ENCODE measurements around the gene EARS2.

The EARS2 gene

DNA sequence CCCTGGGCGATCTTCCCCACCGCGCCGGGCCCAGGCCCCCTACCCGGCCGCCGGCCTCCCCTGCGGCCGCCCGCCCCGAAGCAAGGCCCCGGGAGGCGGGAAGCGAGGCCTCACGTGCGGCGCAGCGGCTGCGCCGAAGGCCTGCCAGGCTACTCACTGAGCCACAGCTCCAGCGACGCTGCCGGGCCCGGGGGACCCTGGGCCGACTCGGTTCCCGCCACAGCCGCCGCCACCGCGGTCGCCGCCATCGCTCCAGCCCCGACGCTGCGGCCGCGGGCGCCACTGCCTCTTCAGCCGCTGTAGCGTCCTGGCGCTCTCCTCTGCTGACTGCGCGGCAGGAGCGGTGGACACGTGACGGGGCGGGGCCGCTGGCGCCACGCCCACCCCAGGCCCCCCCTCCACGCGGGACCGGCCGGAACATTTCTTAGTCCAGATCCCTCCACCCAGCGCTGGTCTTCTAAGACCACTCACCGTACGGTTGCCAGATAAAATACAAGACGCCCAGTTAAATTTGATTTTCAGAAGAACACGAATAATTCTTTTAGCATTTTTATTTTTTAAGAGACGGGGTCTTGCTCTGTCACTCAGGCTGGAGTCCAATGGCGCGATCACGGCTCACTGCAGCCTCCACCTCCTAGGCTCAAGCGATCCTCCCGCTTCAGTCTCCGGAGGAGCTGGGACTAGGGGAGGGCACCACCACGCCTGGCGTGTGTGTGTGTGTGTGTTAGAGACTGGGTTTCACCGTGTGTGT lies 46.8 kb downstream of the EARS2 start, which contains the start of gene GGA2:
GGA2 (minus strand) TSS at position 331 of the 751 bp plus-strand sequence; CDS start at position 248, 83 bp downstream.
- Mint-ChIP-seq H3K4me1 (ENCODE audit: low read depth) (peaks cover 53% of the 10 kb centered on the region), H3K4me3 (peak within 1 kb of the TSS; percentile 81), H3K9me3 (no peaks in the 10 kb centered on the region), H3K27ac (peak within 1 kb of the TSS; percentile 92), H3K27me3 (no peaks in the 10 kb centered on the region), H3K36me3 (ENCODE audit: low read depth) (peaks cover 55% of the 10 kb centered on the region)
- peak; percentile 89 for DNase-seq

DNA sequence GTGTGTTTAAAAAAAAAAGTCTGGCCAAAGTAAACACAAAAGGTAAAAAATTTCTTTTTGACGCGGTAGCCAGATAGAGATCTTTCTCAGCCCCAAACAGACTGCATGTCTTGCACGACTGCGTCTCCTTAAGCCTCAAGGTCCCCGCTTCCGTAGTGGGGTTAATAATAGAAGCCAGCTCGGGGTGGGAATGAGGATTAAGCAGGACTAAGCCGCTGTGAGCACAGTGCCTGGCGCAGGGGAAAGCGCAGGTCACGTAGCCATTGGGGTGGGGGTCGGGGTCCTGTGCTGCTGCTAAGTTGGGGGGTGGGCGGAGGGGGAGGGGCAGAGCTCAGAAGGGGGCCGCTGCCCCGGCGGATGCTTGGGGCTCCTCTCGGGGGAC lies 47.4 kb downstream of the EARS2 start:
- H3K9me3 Mint-ChIP-seq = no peaks in the 10 kb centered on the region

DNA sequence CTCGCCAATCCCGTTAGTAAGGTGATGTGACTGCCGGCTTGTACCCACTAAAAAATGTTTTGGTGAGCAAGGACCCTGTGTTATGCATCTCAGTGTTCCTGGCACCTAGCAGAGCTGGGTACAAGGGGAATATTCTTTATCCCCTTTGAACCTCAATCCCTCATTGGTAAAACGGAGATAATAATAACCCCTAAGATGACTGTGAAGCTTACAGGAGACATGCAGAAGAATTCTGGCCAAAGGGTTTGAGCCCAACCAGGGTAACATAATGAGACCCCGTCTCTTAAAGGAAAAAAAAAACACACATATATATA lies 47.8 kb downstream of the EARS2 start:
- peak overlapping the region; percentile 81 for H3K4me3 Mint-ChIP-seq
- H3K9me3 Mint-ChIP-seq = no peaks in the 10 kb centered on the region
- H3K4me1 Mint-ChIP-seq (ENCODE audit: low read depth) = peaks cover 53% of the 10 kb centered on the region

More for the DNA sequence above, 47.4 kb downstream of the EARS2 start:
- Mint-ChIP-seq H3K4me3 (peak overlapping the region; percentile 81), H3K36me3 (ENCODE audit: low read depth) (peaks cover 52% of the 10 kb centered on the region), H3K27me3 (no peaks in the 10 kb centered on the region), H3K27ac (peak overlapping the region; percentile 86), H3K4me1 (ENCODE audit: low read depth) (peaks cover 53% of the 10 kb centered on the region)
- peak; percentile 64 for DNase-seq

DNA sequence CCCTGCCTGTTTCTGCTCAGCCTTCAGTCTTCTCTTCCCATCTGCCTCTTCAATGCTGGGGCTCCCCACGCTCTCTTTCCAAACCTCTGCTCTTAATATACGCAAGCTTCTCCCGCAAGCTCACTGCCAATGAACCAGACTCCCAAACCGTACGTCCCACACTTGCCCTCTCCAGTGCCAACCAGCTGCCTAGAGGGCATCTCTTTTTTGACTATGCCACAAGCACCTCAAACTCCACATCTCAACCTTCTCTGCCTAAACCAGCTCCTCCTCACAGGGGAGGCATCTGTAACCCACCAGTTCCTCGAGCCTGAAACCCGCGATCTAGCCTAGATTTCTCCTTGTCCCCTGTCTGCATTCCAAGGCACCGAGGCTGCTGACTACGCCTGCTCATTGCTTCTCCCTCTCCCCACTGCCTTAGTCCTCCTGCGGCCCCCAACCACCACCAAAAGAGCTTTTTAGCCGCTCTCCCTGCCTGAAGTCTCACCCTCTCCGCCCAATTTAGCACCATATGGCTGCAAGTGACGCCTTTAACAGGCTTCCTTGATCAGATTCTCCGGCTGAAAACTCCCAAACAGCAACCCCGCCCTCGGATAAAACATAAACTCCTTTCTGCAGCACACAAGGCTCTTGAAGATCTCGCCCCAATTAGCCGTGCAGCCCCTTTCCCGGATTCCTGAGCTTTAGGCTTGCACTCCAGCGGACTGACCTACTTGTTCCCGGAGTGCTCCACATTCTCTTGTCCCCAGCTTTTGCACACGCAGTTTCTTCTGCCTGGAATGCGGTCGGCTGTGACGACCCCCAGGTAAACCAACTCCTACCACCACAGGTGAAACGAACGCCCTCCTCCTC lies 48.3 kb downstream of the EARS2 start:
- Mint-ChIP-seq H3K4me1 (ENCODE audit: low read depth) (peaks cover 55% of the 10 kb centered on the region), H3K27ac (peak overlapping the region; percentile 86), H3K36me3 (ENCODE audit: low read depth) (peaks cover 47% of the 10 kb centered on the region), H3K27me3 (no peaks in the 10 kb centered on the region), H3K4me3 (peak overlapping the region; percentile 81), H3K9me3 (no peaks in the 10 kb centered on the region)
- DNase-seq = peak; percentile 32

More for the DNA sequence above, 47.8 kb downstream of the EARS2 start:
- Mint-ChIP-seq H3K27ac (peak overlapping the region; percentile 86), H3K36me3 (ENCODE audit: low read depth) (peaks cover 49% of the 10 kb centered on the region), H3K27me3 (no peaks in the 10 kb centered on the region)
- DNase-seq = no peak

DNA sequence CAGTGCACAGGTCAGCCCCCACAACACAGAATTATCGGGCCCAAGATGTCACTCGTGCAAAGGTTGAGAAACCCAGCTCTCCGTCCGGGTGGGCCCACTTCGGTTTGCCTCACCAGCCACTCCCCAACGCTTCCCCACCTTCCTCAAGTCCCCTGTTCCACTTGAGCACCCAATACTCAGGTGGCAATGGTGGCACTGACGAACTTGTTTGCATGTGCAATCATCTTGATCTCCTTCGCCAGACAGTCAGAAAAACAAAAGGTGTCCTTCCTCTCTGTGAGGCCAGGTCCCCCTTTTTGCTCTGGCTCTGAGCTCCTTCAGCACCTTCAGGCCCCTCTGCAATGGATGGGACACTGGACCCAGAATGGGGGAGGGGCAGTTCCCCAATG lies 50.5 kb downstream of the EARS2 start:
- Mint-ChIP-seq H3K4me1 (ENCODE audit: low read depth) (peaks cover 74% of the 10 kb centered on the region), H3K4me3 (no peak overlapping the region), H3K27ac (no peak overlapping the region), H3K36me3 (ENCODE audit: low read depth) (peaks cover 59% of the 10 kb centered on the region), H3K9me3 (no peaks in the 10 kb centered on the region), H3K27me3 (no peaks in the 10 kb centered on the region)
- DNase-seq = no peak

DNA sequence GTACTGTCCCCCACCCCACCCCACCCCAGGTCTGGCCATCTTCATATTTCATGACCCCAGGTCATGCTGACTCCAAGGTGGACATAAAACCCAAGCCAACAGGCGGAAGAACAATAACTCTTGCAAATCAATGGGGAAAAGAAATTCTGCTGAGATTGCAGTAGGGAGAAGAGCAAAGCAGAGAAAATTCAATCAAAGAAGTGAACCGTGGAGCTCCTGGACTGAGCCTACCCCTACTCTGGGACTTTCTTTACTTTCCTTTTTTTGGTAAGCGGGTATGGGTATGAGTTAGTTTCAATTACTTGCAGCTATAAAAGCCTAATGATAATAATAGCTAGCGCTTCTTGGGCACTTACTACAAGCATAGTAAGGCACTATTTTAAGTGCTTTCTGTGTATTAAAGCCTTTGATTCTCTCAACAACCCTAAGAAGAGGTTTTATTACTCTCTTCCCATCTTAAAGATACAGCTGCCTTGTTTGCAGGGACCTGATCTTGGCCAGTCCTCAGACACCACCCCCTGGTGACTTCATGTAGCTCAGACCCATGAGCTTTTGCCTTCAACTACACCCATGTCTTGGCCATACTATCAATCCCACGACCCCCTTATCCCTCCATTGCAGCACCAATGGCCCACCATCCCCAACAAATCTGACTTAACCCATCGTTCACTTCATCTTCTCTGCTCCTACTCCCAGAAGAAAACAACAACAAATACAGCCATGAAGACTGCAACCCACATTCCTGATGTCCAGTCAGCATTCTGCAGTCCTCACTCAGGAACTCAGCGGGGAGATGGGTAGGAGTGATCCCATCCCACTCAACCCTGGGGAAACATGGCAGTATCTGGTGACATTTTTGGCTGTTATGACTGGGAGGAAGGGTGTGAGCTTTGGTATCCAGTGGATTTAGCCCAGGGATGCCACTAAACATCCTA lies 51.2 kb downstream of the EARS2 start:
- Mint-ChIP-seq H3K9me3 (no peaks in the 10 kb centered on the region), H3K27ac (peak overlapping the region; percentile 61), H3K4me3 (no peak overlapping the region), H3K36me3 (ENCODE audit: low read depth) (peaks cover 65% of the 10 kb centered on the region), H3K27me3 (no peaks in the 10 kb centered on the region), H3K4me1 (ENCODE audit: low read depth) (peaks cover 77% of the 10 kb centered on the region)
- no peak for DNase-seq

DNA sequence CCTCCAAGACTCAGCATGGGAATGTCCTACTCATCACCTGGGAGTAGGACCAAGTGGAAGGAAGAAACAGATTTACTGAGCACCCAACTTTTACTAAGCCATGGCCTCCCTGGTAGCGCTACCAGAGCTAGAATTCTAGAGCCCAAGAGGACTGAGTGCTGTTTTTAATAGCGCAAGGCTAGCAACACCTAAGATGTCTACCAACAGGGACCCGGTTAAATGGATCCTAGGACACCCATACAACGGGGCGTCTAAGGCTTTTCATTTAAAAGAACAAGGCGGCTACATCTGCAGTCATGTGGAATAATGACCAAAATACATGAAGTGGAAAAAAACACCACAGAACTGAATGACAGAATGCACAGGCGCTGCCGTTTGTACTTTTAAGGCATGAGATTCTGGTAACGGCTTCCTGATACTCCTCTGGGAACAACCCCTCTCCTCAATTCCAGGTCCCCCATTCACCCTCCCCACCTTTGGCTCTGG lies 51.9 kb downstream of the EARS2 start:
- Mint-ChIP-seq H3K4me1 (ENCODE audit: low read depth) (peaks cover 80% of the 10 kb centered on the region), H3K36me3 (ENCODE audit: low read depth) (peaks cover 72% of the 10 kb centered on the region), H3K4me3 (peak overlapping the region; percentile 55), H3K27me3 (no peaks in the 10 kb centered on the region), H3K27ac (peak overlapping the region; percentile 88), H3K9me3 (no peaks in the 10 kb centered on the region)
- DNase-seq = no peak

DNA sequence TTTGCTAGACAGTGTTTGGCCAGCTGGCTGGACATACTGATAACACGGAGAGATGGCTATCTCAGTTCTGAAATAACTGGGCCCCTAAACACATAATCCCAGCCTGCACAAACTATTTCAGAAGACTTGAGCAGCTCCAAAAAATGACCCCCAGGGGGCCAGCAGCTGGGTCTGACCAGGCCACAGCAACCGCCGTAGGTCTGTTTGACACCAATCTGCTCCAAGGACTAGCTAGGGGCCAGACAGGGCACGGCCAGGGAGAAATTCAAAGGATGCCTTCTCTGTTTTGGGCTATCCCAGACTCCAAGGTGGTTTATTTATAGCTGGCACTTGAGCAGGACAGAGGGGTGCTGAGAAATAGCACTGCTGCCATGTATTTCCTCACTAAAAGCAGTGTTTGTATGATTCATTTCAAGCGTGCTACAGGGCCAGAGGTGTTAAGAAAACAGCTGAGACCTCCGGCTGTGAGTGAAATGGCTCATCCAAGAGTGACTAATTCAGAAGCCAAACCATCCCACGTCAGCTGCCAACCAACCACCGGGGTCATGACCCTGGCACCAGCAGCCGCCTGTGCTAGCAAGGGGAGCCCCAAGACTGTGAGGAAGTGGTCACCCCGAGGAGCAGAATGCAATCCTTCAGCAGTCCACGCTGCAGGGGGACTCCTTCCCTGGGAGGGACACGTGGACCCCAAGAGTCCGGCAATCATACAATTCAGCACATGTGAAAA lies 52.5 kb downstream of the EARS2 start:
- peak overlapping the region; percentile 88 for H3K27ac Mint-ChIP-seq
- peak; percentile 79 for DNase-seq
- no peaks in the 10 kb centered on the region for H3K9me3 Mint-ChIP-seq
- H3K27me3 Mint-ChIP-seq = no peaks in the 10 kb centered on the region
- H3K4me1 Mint-ChIP-seq (ENCODE audit: low read depth) = peaks cover 86% of the 10 kb centered on the region
- H3K4me3 Mint-ChIP-seq = peak overlapping the region; percentile 55
- H3K36me3 Mint-ChIP-seq (ENCODE audit: low read depth) = peaks cover 74% of the 10 kb centered on the region

DNA sequence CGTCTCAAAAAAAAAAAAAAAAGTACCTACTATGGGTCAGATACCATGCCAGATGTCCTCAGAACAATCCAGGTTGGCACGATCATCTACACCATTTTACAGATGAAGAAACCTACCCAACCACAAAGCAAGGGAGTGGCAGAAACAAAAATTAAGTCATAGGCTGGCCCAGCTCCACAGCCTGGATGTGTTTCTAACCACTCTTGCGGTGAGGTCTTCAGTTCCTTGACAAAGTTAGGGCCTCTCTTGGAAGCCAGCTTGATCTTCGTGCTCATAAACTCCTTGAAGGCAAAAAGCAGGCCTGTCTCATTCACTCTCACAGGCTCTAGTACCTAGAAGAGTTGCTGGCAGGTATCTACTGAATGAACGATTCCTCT lies 53.1 kb downstream of the EARS2 start:
- peak overlapping the region; percentile 24 for H3K4me3 Mint-ChIP-seq
- no peak for DNase-seq
- H3K27ac Mint-ChIP-seq = peak overlapping the region; percentile 88
- H3K4me1 Mint-ChIP-seq (ENCODE audit: low read depth) = peaks cover 85% of the 10 kb centered on the region
- no peaks in the 10 kb centered on the region for H3K27me3 Mint-ChIP-seq
- peaks cover 69% of the 10 kb centered on the region for H3K36me3 Mint-ChIP-seq (ENCODE audit: low read depth)
- no peaks in the 10 kb centered on the region for H3K9me3 Mint-ChIP-seq

DNA sequence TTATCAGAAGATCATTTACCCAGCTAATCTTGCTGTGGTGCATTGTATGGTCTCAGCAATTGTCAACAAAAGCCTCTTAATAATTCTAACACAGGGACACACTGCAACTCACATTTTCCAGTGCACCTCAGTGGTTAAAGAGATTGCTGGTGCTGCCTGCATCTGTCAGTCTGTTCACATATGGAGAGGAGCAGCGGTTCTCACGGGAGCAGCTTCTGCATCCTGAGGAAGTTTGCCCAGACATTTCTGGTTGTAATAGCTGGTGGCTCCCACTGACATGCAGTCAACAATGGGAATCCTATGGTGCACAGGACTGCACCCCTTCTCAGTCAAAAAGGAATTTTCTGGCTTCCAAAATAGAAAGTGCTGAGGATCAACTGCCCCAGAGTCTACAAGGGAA lies 54.7 kb downstream of the EARS2 start:
- Mint-ChIP-seq H3K27ac (peak overlapping the region; percentile 22), H3K4me1 (ENCODE audit: low read depth) (peaks cover 87% of the 10 kb centered on the region), H3K9me3 (no peaks in the 10 kb centered on the region), H3K4me3 (no peak overlapping the region), H3K36me3 (ENCODE audit: low read depth) (peaks cover 58% of the 10 kb centered on the region), H3K27me3 (no peaks in the 10 kb centered on the region)
- no peak for DNase-seq

DNA sequence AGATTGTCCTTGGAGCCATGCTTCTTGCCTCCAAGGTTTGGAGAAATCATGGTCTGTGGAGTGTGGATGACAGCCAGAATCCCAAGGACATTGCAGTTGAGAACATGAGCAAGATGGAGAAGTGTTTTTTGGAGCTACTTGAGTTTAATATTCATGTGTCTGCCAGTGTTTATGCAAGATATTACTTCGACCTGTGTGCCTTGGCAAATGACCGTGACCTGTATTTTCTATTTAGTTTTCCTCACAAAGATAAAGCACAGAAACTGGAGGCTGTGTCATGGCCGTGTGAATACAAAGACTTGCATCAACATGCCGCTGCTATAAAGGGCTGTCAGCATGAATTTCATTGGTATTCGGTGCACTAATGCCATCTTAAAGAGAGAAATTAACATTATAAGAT lies 55.9 kb downstream of the EARS2 start:
- Mint-ChIP-seq H3K4me3 (no peak overlapping the region), H3K9me3 (no peaks in the 10 kb centered on the region), H3K4me1 (ENCODE audit: low read depth) (peaks cover 84% of the 10 kb centered on the region), H3K36me3 (ENCODE audit: low read depth) (peaks cover 59% of the 10 kb centered on the region), H3K27me3 (no peaks in the 10 kb centered on the region), H3K27ac (no peak overlapping the region)
- DNase-seq = no peak

DNA sequence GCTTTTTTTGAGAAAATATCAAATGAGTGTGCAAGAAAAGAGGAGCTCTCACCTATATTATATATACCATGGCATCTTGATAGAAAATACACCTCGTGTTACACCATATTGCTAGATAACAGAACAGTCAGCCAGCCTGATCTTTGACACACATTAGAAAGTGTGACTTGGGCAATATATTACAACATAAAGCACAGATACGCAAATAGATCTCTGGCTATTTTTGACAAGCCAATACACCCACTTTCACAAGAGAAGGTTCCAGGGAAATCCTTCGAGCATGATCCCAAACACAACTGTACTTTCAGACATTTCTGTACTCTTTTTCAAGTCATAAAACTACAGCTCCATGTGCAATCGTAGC lies 56.3 kb downstream of the EARS2 start:
- no peak overlapping the region for H3K27ac Mint-ChIP-seq
- peaks cover 79% of the 10 kb centered on the region for H3K4me1 Mint-ChIP-seq (ENCODE audit: low read depth)
- peaks cover 58% of the 10 kb centered on the region for H3K36me3 Mint-ChIP-seq (ENCODE audit: low read depth)
- H3K4me3 Mint-ChIP-seq = no peak overlapping the region
- DNase-seq = no peak
- no peaks in the 10 kb centered on the region for H3K27me3 Mint-ChIP-seq
- H3K9me3 Mint-ChIP-seq = no peaks in the 10 kb centered on the region

DNA sequence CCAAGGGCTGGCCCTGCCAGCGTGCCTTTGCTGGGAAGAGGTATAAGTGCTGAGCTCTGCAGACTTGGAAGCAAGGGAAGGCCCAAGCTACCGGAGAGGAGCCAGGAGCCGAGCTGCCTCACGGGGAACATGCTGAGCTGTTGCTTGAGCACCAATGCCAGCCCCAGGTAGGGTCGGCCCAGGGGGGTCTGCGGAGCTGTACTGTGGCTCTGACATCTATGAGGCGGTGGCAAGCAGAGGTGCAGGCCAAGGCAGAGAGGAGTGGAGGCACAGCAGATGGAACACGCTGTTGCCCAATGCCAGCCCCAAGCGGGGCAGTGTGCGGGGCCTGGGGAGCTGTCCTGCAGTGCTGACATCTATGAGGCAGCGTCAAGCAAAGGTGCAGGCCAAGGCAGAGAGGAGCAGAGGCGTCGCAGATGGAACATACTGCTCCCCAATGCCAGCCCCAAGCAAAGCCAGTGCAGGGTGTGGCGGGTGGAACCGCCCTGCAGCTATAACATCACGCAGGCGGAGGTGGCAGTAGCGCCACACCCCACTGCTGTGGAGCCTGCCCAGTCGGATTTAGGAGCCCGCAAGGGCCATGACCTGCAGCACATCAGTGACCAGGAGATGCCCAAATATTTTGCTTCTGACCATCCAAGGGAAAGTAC lies 56.8 kb downstream of the EARS2 start:
- peaks cover 62% of the 10 kb centered on the region for H3K36me3 Mint-ChIP-seq (ENCODE audit: low read depth)
- no peak overlapping the region for H3K4me3 Mint-ChIP-seq
- H3K4me1 Mint-ChIP-seq (ENCODE audit: low read depth) = peaks cover 75% of the 10 kb centered on the region
- no peaks in the 10 kb centered on the region for H3K27me3 Mint-ChIP-seq
- no peak overlapping the region for H3K27ac Mint-ChIP-seq
- DNase-seq = no peak
- no peaks in the 10 kb centered on the region for H3K9me3 Mint-ChIP-seq
